Keratinocyte (primary cell): ENCODE results near the gene KIF2B. TPM values are rescaled to one million over a fixed set of nuclear protein-coding genes. Genes with fewer than 3 reads are reported as not detected.

Source experiments
- DNase-seq: peaks from one replicate; pipeline ENCODE4 v3.0.0-alpha.2; 2011; ENCODE audit warnings: low read depth, missing footprints, low spot score
- FAIRE-seq: peaks from 2 replicates; lab custom pipeline; 2011; peaks lifted over from hg19 to GRCh38; lab: Jason Lieb, UNC
- H2AFZ ChIP-seq: 2 replicates; pipeline ENCODE4 v1.6.0; 2012; ENCODE audit warnings: low read length, control low read depth, inconsistent platforms; ENCODE audit not compliant: control insufficient read depth
- H3K27ac ChIP-seq: 2 replicates; pipeline ENCODE4 v1.5.1; 2011; ENCODE audit warnings: low read length; ENCODE audit not compliant: control insufficient read depth, insufficient read depth
- H3K27me3 ChIP-seq: 3 replicates; pipeline ENCODE4 v1.6.0; 2011; ENCODE audit warnings: low read length; ENCODE audit not compliant: control insufficient read depth, insufficient read depth; ENCODE audit errors: extremely low read depth
- H3K36me3 ChIP-seq, 2 experiments: 2 replicates in 1 of 2; 3 replicates in 1 of 2; pipeline ENCODE4 v1.5.1; 2011; ENCODE audit warnings: low read length in 2 of 2, mild to moderate bottlenecking in 1 of 2; ENCODE audit not compliant: control insufficient read depth in 2 of 2, insufficient read depth in 2 of 2; ENCODE audit errors: extremely low read depth in 1 of 2
- H3K4me1 ChIP-seq: 3 replicates; pipeline ENCODE4 v1.5.1; 2011; ENCODE audit warnings: low read length; ENCODE audit not compliant: control insufficient read depth, insufficient read depth; ENCODE audit errors: extremely low read depth
- H3K4me2 ChIP-seq: 3 replicates; pipeline ENCODE4 v1.6.0; 2011; ENCODE audit warnings: low read depth, low read length; ENCODE audit not compliant: control insufficient read depth, insufficient read depth; ENCODE audit errors: extremely low read depth
- H3K4me3 ChIP-seq, 3 experiments: fragments of 200-600 bp in 1 of 3; sonication (generic) in 1 of 3; 2 replicates in 2 of 3; 3 replicates in 1 of 3; pipeline ENCODE4 v1.5.1; 2011 to 2016; ENCODE audit warnings: low read length in 3 of 3, mild to moderate bottlenecking in 3 of 3, control low read depth in 2 of 3, inconsistent platforms in 1 of 3, low read depth in 1 of 3, mixed read lengths in 1 of 3, mixed run types in 1 of 3, moderate library complexity in 1 of 3; ENCODE audit not compliant: control insufficient read depth in 2 of 3, insufficient read depth in 2 of 3; ENCODE audit errors: extremely low read depth in 1 of 3
- H3K79me2 ChIP-seq: 2 replicates; pipeline ENCODE4 v1.6.0; 2012; ENCODE audit warnings: low read length; ENCODE audit not compliant: control insufficient read depth, insufficient read depth
- H3K9ac ChIP-seq: 3 replicates; pipeline ENCODE4 v1.6.0; 2011; ENCODE audit warnings: low read length; ENCODE audit not compliant: control insufficient read depth, insufficient read depth; ENCODE audit errors: extremely low read depth
- H3K9me1 ChIP-seq: 3 replicates; pipeline ENCODE4 v1.6.0; 2011; ENCODE audit warnings: low read length; ENCODE audit not compliant: control insufficient read depth, insufficient read depth; ENCODE audit errors: extremely low read depth
- H3K9me3 ChIP-seq: 2 replicates; pipeline ENCODE4 v1.5.1; 2012; ENCODE audit warnings: low read depth, low read length; ENCODE audit not compliant: control insufficient read depth
- H4K20me1 ChIP-seq: 3 replicates; pipeline ENCODE4 v1.6.0; 2011; ENCODE audit warnings: low read length; ENCODE audit not compliant: control insufficient read depth, insufficient read depth; ENCODE audit errors: extremely low read depth
- EZH2 ChIP-seq: IDR thresholded peaks from one replicate; pipeline ENCODE4 v1.6.1; 2012; ENCODE audit warnings: inconsistent platforms, mild to moderate bottlenecking, low read length, moderate library complexity
- dilution Hi-C: fragments of 300-500 bp; cut with MboI; formaldehyde crosslinking; loops from one replicate; pipeline ENCODE4 v1.7.0; 2020; ENCODE audit warnings: low sequenced_read_pairs; ENCODE audit not compliant: extremely low pct_ligation_motif_present
- polyA minus RNA-seq, 3 experiments: library from RNA; depleted of rRNA, polyadenylated mRNA; stranded (reverse); fragments of >200 nt; gene quantifications; 1 replicate in 1 of 3; 2 replicates in 1 of 3; 3 replicates in 1 of 3; pipeline ENCODE4 v1.2.3, GENCODE V29; 2011
- polyA plus RNA-seq, 5 experiments: library from polyadenylated mRNA; depleted of rRNA in 3 of 5; stranded (reverse) in 3 of 5; stranded (forward) in 1 of 5; unstranded in 1 of 5; fragments of >200 nt; gene quantifications; 1 replicate in 1 of 5; 2 replicates in 3 of 5; 3 replicates in 1 of 5; pipeline versions ENCODE4 v1.2.1 to v1.2.3, GENCODE V29; 2011 to 2012; ENCODE audit warnings: missing spikeins in 2 of 5, low read depth in 1 of 5, low replicate concordance in 1 of 5
- TF ChIP-seq, protein P1 (sequence below), 3 experiments: IDR thresholded peaks in 1 of 3; conservative IDR thresholded peaks in 1 of 3; optimal IDR thresholded peaks in 1 of 3; 2 replicates in 2 of 3; 3 replicates in 1 of 3; pipeline versions ENCODE3 to v1.5.1; 2011; ENCODE audit warnings: low read length in 3 of 3, mild to moderate bottlenecking in 3 of 3, moderate library complexity in 2 of 3, control low read depth in 1 of 3, inconsistent platforms in 1 of 3; ENCODE audit not compliant: insufficient read depth in 2 of 3; ENCODE audit errors: extremely low read depth in 1 of 3

Gene KIF2B, protein sequence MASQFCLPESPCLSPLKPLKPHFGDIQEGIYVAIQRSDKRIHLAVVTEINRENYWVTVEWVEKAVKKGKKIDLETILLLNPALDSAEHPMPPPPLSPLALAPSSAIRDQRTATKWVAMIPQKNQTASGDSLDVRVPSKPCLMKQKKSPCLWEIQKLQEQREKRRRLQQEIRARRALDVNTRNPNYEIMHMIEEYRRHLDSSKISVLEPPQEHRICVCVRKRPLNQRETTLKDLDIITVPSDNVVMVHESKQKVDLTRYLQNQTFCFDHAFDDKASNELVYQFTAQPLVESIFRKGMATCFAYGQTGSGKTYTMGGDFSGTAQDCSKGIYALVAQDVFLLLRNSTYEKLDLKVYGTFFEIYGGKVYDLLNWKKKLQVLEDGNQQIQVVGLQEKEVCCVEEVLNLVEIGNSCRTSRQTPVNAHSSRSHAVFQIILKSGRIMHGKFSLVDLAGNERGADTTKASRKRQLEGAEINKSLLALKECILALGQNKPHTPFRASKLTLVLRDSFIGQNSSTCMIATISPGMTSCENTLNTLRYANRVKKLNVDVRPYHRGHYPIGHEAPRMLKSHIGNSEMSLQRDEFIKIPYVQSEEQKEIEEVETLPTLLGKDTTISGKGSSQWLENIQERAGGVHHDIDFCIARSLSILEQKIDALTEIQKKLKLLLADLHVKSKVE
- polyA plus RNA-seq (not detected in 3 replicates), polyA minus RNA-seq (not detected in 3 replicates)
- polyA plus RNA-seq (2011; ENCODE audit: low read depth): not detected
- not detected in 2 replicates for polyA plus RNA-seq (2011; cell fraction: cytosol; rRNA removed)
- polyA plus RNA-seq (2011; cell fraction: nucleus; rRNA removed): not detected in 2 replicates
- polyA plus RNA-seq (2012; ENCODE audit: low replicate concordance): not detected in 2 replicates
- polyA minus RNA-seq (2011; cell fraction: cytosol; rRNA and poly(A)+ RNA removed): not detected
- not detected in 2 replicates for polyA minus RNA-seq (2011; cell fraction: nucleus; rRNA and poly(A)+ RNA removed)

- no peak within 1 kb of the TSS for H3K4me2 ChIP-seq
- no peaks in the 10 kb centered on the region for H3K9me3 ChIP-seq
- no peak within 1 kb of the TSS for H2AFZ ChIP-seq
- no peak for TF ChIP-seq EZH2
- no peaks in the 10 kb centered on the region for H3K79me2 ChIP-seq
- H3K36me3 ChIP-seq: no peaks in the 10 kb centered on the region
- no peak for FAIRE-seq
- dilution Hi-C loops: no loop called here
- DNase-seq: no peak
- no peak within 1 kb of the TSS for H3K4me3 ChIP-seq
- H3K9ac ChIP-seq: no peak within 1 kb of the TSS
- no peaks in the 10 kb centered on the region for H4K20me1 ChIP-seq
- no peaks in the 10 kb centered on the region for H3K27me3 ChIP-seq
- H3K4me1 ChIP-seq: no peaks in the 10 kb centered on the region
- H3K9me1 ChIP-seq: no peaks in the 10 kb centered on the region
- no peak within 1 kb of the TSS for H3K27ac ChIP-seq
Measured at GRCh38 chr17:53822764-53823163, at the start of gene KIF2B. Gene KIF2B (plus strand): TSS chr17:53822927. CDS start chr17:53823034, 107 bp downstream.

DNA sequence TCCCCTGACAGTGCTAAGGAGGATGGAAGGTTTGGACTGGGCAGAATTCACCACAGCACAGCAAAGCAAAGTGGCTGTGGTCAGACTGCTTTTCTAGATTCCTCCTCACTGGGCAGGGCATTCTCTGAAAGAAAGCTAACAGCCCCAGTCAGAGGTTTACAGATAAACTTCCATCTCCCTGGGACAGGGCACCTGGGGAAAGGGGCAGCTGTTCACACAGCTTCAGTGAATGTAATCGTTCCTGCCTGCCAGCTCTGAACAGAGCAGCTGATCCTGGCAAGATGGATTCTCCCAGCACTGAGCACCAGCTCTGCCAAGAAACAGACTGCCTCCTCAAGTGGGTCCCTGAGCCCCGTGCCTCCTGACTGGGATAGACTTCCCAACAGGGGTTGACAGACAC lies 42.4 kb upstream of the KIF2B start:
- Histone ChIP-seq H3K27ac (no peak overlapping the region), H3K36me3 (no peaks in the 10 kb centered on the region), H3K9ac (no peak overlapping the region), H3K4me2 (no peak overlapping the region), H3K9me1 (no peaks in the 10 kb centered on the region), H2AFZ (no peak overlapping the region), H4K20me1 (no peaks in the 10 kb centered on the region), H3K4me3 (no peak overlapping the region), H3K79me2 (no peaks in the 10 kb centered on the region), H3K9me3 (no peaks in the 10 kb centered on the region), H3K27me3 (no peaks in the 10 kb centered on the region), H3K4me1 (no peaks in the 10 kb centered on the region)
- TF ChIP-seq, protein P1, sequence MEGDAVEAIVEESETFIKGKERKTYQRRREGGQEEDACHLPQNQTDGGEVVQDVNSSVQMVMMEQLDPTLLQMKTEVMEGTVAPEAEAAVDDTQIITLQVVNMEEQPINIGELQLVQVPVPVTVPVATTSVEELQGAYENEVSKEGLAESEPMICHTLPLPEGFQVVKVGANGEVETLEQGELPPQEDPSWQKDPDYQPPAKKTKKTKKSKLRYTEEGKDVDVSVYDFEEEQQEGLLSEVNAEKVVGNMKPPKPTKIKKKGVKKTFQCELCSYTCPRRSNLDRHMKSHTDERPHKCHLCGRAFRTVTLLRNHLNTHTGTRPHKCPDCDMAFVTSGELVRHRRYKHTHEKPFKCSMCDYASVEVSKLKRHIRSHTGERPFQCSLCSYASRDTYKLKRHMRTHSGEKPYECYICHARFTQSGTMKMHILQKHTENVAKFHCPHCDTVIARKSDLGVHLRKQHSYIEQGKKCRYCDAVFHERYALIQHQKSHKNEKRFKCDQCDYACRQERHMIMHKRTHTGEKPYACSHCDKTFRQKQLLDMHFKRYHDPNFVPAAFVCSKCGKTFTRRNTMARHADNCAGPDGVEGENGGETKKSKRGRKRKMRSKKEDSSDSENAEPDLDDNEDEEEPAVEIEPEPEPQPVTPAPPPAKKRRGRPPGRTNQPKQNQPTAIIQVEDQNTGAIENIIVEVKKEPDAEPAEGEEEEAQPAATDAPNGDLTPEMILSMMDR (optimal IDR thresholded peaks at IDR 0.05 in 1 of 3, IDR thresholded peaks at IDR 0.05 in 1 of 3, conservative IDR thresholded peaks at IDR 0.05 in 1 of 3; ENCODE audit: extremely low read depth in 1 of 3, insufficient read depth in 2 of 3, low read length in 3 of 3): no peak
- no peak for TF ChIP-seq EZH2
- FAIRE-seq: no peak
- dilution Hi-C loops: no loop called here
- no peak for DNase-seq
